Type B pancreatic cell (in vitro differentiated cells): ENCODE data around the gene CHCHD6. TPM values are rescaled to one million over a fixed set of nuclear protein-coding genes. Genes with fewer than 3 reads are reported as not detected.
A peak's percentile ranks its signal among the peaks of the same experiment; 100 is the strongest.

Experiments
- DNase-seq: peaks from one replicate; pipeline ENCODE4 v3.0.0; 2021; ENCODE audit warnings: mixed read lengths; ENCODE audit not compliant: unreplicated experiment; ENCODE audit errors: extremely low spot score
- H3K27ac Mint-ChIP-seq: 2 replicates; pipeline ENCODE4 v1.8.0; 2021; ENCODE audit warnings: mild to moderate bottlenecking, mixed read lengths
- H3K27me3 Mint-ChIP-seq: 2 replicates; pipeline ENCODE4 v1.8.0; 2021; ENCODE audit warnings: mixed read lengths
- H3K36me3 Mint-ChIP-seq: 2 replicates; pipeline ENCODE4 v1.8.0; 2021; ENCODE audit warnings: mixed read lengths
- H3K4me1 Mint-ChIP-seq: one replicate; pipeline ENCODE4 v1.8.0; 2021; ENCODE audit warnings: mixed read lengths; ENCODE audit not compliant: unreplicated experiment
- H3K4me3 Mint-ChIP-seq: 2 replicates; pipeline ENCODE4 v1.8.0; 2021; ENCODE audit warnings: mild to moderate bottlenecking, mixed read lengths
- H3K9me3 Mint-ChIP-seq: 2 replicates; pipeline ENCODE4 v1.8.0; 2021; ENCODE audit warnings: mixed read lengths
- total RNA-seq: library from RNA; stranded (reverse); gene quantifications from 2 replicates; pipeline ENCODE4 v1.2.1, GENCODE V29; 2021; ENCODE audit warnings: low replicate concordance
- TF ChIP-seq, protein P1 (sequence below): fragments of 200-600 bp; sonication (generic); conservative IDR thresholded peaks from 2 replicates; pipeline ENCODE4 v1.5.0; 2021; ENCODE audit warnings: antibody characterized with exemption, mild to moderate bottlenecking

The CHCHD6 gene
- total RNA-seq, 1 donor from 2014 or later = 17.5 TPM

DNA sequence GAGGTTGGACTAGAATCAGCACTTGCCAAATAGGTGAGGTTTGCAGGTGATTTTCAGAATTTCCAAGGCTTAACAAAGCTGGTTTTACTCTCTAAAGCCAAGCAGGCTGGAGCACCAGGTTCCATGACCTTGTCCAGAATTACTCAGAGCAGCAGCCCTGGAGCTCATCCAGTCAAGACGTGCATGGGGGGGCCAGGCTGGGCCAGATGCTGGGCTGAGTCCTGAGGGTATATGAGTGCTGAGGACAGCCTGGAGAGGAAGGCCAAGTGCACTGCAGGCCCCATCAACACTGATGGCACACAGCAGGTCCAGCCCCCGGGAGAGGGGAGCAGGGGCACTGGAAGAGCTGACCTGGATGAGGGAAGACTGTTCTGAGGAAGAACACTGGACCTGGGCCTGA lies 46.1 kb upstream of the CHCHD6 start:
- H3K36me3 Mint-ChIP-seq = no peaks in the 10 kb centered on the region
- H3K4me1 Mint-ChIP-seq = peaks cover 16% of the 10 kb centered on the region
- peaks cover 33% of the 10 kb centered on the region for H3K27me3 Mint-ChIP-seq
- no peak for DNase-seq
- TF ChIP-seq, protein P1, sequence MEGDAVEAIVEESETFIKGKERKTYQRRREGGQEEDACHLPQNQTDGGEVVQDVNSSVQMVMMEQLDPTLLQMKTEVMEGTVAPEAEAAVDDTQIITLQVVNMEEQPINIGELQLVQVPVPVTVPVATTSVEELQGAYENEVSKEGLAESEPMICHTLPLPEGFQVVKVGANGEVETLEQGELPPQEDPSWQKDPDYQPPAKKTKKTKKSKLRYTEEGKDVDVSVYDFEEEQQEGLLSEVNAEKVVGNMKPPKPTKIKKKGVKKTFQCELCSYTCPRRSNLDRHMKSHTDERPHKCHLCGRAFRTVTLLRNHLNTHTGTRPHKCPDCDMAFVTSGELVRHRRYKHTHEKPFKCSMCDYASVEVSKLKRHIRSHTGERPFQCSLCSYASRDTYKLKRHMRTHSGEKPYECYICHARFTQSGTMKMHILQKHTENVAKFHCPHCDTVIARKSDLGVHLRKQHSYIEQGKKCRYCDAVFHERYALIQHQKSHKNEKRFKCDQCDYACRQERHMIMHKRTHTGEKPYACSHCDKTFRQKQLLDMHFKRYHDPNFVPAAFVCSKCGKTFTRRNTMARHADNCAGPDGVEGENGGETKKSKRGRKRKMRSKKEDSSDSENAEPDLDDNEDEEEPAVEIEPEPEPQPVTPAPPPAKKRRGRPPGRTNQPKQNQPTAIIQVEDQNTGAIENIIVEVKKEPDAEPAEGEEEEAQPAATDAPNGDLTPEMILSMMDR = no peak
- no peak overlapping the region for H3K27ac Mint-ChIP-seq
- no peak overlapping the region for H3K4me3 Mint-ChIP-seq
- H3K9me3 Mint-ChIP-seq = no peaks in the 10 kb centered on the region

DNA sequence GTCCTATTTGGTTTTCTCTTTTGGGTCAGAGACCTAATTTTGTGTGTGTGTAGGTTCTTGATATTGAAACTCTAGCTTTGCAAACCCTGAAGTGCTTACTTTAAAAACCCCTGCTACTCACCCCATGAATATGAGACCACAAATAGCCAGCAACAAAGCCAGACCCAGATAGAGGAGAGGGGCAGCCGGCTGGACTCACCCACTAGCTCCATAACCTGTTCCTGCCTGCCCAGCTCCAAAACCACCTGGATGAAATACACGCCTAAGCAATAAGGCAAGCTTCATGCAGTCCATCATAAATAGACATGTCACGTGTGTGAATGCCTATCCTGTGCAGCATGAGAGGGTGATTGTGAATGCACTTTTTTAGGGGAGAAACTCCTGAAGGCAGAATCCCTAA lies 45.5 kb upstream of the CHCHD6 start:
- no peak for DNase-seq
- no peaks in the 10 kb centered on the region for H3K9me3 Mint-ChIP-seq
- H3K27me3 Mint-ChIP-seq = peaks cover 33% of the 10 kb centered on the region

DNA sequence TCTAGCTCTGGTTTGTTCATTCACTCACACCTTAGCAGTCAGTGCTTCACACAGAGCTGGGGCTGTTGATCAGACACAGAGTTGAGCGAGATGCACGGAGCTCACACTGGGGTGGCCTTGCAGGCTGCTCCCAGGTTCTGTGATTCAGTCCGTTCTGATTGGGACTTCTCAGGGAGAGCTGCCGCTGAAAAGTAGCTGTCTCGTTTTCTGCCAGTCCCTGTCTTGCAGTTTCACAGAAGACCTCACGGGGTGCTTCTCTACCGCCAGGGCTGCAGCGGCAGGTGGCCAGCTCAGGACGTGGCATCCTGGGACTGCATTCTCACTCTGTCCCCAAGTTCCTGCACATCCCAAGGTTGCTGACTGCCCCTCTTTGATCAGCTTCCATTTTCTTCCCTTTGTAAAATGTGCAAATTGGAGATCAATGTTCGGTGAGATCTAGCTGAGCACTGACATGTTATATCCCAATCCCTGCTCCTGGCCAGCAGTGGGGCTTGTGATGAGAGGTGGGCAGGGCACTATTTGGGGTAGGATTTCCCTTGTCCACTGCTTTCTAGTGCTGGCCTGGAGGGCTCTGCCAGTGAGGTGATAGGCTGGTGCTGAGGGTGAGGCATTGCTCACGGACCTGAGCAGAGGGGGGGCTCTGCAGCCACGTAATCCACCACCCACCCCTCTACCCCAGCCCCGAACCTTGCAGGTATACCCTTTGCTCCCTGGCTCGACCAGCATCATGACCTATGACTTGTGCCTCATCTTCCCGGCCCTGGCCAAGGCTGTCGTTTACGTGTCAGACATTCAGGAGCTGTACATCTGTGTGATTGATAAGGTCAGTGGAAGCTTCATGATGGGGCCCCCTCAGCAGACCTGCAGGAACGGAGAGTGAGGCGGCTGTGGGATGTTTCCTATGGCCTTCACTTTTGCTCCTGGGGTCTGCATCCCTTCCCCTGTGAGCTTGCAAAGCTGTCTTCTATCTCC lies 43.8 kb upstream of the CHCHD6 start:
- no peak for DNase-seq
- peaks cover 40% of the 10 kb centered on the region for H3K27me3 Mint-ChIP-seq
- H3K4me1 Mint-ChIP-seq = peaks cover 3% of the 10 kb centered on the region
- H3K27ac Mint-ChIP-seq = no peak overlapping the region
- H3K9me3 Mint-ChIP-seq = no peaks in the 10 kb centered on the region
- TF ChIP-seq, protein P1 = peak; percentile 43
- H3K36me3 Mint-ChIP-seq = no peaks in the 10 kb centered on the region
- no peak overlapping the region for H3K4me3 Mint-ChIP-seq

More for the DNA sequence above, 45.5 kb upstream of the CHCHD6 start:
- Mint-ChIP-seq H3K36me3 (no peaks in the 10 kb centered on the region), H3K4me3 (no peak overlapping the region), H3K4me1 (peaks cover 11% of the 10 kb centered on the region), H3K27ac (no peak overlapping the region)
- TF ChIP-seq, protein P1 = no peak

DNA sequence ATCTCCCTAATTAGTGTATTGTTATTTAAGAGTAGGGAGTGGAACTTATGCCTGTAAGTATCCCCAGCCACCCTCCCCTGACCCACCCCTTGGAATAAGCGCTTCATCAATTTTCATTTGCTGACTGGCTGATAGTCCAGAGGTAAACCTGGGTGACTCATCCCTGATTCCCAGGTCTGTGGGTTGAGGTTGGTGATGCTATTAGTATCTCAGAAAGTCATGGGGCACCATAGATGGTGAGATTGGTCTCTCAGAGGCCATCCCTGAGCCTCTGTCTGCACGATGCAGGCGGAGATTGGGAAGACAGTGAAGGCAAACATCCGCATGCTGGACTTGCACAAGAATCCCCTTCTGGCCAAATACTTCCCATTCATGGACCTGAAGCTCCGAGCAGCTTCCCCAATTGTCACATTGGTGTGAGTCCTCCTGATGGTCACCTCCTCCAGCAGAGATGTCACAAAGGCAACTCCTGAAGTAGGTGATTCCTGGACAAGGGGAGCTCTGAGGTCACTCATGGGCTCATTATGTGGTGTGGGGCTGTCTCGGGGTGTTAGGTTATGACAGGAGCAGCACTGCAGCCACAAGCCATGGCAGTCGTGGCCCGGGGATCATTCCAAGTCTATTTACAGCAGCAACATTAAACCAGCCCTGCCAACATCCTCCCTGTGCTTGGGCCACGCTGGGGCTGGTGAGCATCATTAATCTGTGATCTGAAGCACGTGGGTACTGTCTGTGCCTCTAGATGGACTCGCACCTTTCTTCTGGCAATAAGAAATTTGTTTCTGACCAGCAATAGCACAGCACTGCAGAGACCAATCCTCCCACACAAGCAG lies 42.3 kb upstream of the CHCHD6 start:
- Mint-ChIP-seq H3K9me3 (no peaks in the 10 kb centered on the region), H3K4me3 (no peak overlapping the region), H3K4me1 (no peaks in the 10 kb centered on the region), H3K36me3 (no peaks in the 10 kb centered on the region), H3K27ac (no peak overlapping the region), H3K27me3 (peaks cover 43% of the 10 kb centered on the region)
- no peak for DNase-seq
- TF ChIP-seq, protein P1 = no peak

DNA sequence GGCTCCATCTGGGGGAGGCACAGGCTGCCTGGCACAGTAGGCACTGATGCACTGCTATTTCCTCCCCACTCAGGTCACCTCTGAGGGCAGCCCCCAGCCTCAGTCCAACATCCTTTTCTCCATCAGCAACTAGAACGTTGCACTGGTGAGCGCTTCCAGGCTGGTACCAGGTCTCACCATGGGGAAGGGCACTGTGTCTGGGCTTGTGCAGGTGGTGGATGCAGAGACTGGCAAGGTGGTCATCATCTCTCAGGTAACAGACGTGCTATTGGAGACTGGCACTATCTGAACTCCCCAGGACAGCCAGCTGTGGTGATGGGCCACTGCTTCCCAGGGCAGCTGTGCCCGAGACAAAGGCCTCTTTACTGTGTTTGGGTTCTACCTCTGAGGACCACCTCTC lies 40.8 kb upstream of the CHCHD6 start:
- no peak overlapping the region for H3K4me3 Mint-ChIP-seq
- no peaks in the 10 kb centered on the region for H3K9me3 Mint-ChIP-seq
- no peaks in the 10 kb centered on the region for H3K4me1 Mint-ChIP-seq
- peaks cover 39% of the 10 kb centered on the region for H3K27me3 Mint-ChIP-seq
- no peak overlapping the region for H3K27ac Mint-ChIP-seq
- H3K36me3 Mint-ChIP-seq = no peaks in the 10 kb centered on the region
- DNase-seq = no peak
- TF ChIP-seq, protein P1 = no peak
